Fibroblast of mammary gland (primary cell): ENCODE measurements around the gene GALM.

Experiments
- DNase-seq: peaks from one replicate; pipeline ENCODE4 v3.0.0-alpha.2; 2010; ENCODE audit warnings: low read depth
- H3K4me3 ChIP-seq: 2 replicates; pipeline ENCODE4 v1.5.1; 2011; ENCODE audit warnings: low read depth, mild to moderate bottlenecking, low read length, moderate library complexity; ENCODE audit not compliant: control insufficient read depth
- TF ChIP-seq, protein P1 (sequence below): conservative IDR thresholded peaks from 2 replicates; pipeline ENCODE4 v1.5.1; 2011; ENCODE audit warnings: low read depth, low read length, inconsistent platforms; ENCODE audit not compliant: control insufficient read depth, insufficient read depth

GALM gene

DNA sequence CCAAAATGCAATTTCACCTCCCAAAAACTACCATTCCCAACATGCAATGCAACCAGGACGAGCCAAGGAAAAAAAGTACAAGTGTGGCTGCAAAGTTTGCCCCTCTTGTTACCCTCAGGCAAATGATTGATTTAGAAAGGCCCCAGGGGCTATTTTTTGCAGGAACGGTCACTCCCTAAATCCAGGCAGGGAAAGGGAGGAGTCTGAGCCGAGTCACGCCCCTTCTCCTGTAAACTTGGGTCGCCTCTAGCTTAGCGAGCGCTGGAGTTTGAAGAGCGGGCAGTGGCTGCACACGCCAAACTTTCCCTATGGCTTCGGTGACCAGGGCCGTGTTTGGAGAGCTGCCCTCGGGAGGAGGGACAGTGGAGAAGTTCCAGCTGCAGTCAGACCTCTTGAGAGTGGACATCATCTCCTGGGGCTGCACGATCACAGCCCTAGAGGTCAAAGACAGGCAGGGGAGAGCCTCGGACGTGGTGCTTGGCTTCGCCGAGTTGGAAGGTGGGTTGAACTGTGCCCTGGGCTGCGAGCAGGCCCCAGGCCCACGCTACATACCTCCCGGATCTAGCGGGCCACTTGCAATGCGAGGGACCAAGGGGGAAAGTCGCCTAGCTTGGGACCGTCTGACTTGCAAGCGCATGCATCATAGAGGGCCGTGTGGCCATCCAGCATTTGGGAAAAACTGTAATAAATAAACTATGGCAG lies at the start of gene GALM:
GALM (plus strand) TSS at position 261 of the 702 bp plus-strand sequence; CDS start at position 309, 48 bp downstream.
- TF ChIP-seq, protein P1, sequence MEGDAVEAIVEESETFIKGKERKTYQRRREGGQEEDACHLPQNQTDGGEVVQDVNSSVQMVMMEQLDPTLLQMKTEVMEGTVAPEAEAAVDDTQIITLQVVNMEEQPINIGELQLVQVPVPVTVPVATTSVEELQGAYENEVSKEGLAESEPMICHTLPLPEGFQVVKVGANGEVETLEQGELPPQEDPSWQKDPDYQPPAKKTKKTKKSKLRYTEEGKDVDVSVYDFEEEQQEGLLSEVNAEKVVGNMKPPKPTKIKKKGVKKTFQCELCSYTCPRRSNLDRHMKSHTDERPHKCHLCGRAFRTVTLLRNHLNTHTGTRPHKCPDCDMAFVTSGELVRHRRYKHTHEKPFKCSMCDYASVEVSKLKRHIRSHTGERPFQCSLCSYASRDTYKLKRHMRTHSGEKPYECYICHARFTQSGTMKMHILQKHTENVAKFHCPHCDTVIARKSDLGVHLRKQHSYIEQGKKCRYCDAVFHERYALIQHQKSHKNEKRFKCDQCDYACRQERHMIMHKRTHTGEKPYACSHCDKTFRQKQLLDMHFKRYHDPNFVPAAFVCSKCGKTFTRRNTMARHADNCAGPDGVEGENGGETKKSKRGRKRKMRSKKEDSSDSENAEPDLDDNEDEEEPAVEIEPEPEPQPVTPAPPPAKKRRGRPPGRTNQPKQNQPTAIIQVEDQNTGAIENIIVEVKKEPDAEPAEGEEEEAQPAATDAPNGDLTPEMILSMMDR: no peak
- H3K4me3 ChIP-seq: peak within 1 kb of the TSS; percentile 73
- peak; percentile 96 for DNase-seq

DNA sequence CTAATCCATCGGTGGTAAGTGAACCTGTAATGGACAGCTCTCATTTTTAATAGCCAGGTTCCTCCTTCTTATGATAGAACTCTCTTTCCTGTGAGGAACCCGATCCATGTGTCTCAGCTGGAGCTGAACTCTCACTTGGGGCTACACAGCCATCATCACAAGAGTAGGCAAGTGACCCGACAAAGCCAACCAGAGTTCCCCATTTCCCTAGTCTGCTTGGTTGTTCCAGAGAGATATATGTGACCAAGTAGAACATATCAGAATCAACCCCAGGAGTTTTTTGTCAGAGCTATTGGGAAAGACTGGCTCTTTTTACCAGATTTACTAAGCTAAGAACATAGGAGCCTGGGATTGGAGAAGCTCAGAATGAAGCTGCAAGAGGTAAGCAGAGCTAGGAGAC lies 48.6 kb upstream of the GALM start:
- TF ChIP-seq, protein P1: no peak
- DNase-seq: no peak
- H3K4me3 ChIP-seq: no peak overlapping the region

DNA sequence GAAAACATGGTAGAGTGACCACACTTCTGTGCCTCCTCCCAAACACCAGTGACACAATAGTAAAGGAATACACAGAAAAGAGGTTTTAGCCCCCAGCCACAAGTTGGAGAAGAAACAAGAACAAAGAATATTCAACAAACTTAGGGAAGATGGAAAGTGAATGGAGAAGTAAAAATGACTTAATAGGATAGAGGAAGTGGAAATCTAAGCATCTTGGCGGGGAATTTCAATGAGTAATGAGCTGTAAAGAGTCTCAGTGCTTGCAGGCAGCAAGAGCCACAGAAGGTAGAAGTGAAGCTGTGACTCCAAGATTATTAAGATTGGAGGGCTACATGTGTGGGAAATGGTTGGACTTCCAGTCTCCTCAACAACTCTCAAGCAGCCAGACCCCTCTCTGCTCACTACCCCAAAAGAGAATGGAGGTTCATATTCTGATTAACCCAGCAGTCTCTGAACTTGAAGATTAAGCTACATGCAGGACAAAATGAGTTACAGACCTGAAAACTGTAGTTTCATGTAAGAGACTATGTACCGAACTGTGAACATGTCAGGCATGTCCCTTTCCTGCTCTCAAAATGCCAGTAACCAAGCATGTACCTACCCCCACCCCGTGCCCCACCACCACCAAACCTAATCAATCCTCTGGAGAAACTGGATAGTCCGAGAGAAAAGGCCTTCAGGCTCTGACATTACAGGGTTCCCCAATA lies 46.3 kb upstream of the GALM start:
- no peak overlapping the region for H3K4me3 ChIP-seq
- peak; percentile 59 for DNase-seq
- TF ChIP-seq, protein P1: no peak

DNA sequence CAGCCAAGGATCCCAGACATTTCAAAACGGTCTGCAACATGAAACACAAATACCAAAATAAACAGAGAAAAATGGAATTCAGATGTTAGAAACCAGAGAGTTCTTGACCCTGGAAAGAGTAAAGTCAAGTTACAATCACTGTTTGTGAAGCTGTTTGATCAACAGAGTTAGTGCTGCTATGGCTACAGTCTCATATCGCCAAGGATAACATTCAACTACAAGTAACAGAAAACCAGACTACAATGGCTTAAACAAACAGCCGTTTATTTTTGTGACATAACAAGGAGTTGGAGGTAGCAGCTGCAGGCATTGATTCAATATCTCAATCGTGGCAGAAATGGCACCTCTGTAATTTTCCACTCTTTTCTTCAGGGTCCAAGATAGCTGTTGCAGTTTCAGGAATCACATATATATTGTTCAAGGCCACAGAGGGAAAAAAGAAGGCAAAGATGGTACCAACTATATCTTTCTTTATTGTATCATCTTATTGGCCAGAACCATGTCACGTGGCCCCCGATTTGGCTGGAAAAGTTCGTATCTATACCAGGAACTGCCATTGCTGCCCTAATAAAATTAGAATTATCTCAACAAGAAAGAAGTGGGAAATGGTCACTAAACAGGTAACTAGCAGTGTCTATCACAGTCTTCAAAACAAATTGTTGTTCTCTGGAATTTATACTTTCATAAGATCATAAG lies 45.5 kb upstream of the GALM start:
- TF ChIP-seq, protein P1: no peak
- DNase-seq: peak; percentile 88
- no peak overlapping the region for H3K4me3 ChIP-seq

DNA sequence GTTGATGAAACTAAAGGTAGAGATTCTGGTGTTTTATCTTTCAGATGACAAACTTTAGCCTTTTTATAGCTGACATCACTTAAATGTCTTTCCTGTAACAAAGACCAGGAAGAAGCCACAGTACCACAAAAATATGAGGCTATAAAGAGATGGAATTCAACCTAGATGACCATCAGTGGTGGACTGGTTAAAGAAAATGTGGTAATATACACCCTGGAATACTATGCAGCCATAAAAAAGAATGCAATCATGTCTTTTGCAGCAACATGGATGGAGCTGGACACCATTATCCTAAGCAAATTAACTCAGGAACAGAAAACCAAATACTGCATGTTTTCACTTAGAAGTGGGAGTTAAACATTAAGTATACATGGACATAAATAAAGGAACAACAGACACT lies 44.9 kb upstream of the GALM start:
- DNase-seq: no peak
- H3K4me3 ChIP-seq: no peak overlapping the region
- TF ChIP-seq, protein P1: no peak

DNA sequence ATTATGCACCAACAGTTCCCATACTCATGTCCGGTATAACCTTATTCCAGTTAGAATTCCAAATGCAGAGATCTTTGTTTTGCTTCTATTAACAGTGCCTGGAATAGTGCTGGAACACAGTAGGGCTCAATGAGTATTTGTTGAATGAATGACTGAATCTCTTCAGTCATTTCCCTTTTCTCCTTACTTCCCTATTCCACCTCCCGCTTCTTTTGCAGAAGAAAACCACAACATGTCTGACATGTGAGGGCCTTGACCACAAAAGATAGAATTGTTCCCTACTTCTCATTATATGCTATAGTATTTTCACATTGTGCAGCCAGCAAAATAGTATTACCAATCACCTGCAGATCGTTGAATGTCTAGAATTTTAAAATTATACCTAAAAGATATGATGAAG lies 43.7 kb upstream of the GALM start:
- no peak for DNase-seq
- no peak overlapping the region for H3K4me3 ChIP-seq
- TF ChIP-seq, protein P1: no peak
